Kidney (tissue), 14 donors: ENCODE data around the gene TYROBP. TPM values are rescaled to one million over a fixed set of nuclear protein-coding genes. Genes with fewer than 3 reads are reported as not detected.
A peak's percentile ranks its signal among the peaks of the same experiment; 100 is the strongest.

Experiments used
- DNase-seq, 5 donors: peaks; one replicate each; pipeline ENCODE4 v3.0.0-alpha.2; 2013 to 2020
- FAIRE-seq: peaks from 2 replicates; lab custom pipeline; 2012; peaks lifted over from hg19 to GRCh38; lab: Jason Lieb, UNC
- H3K27ac ChIP-seq, 2 donors: one replicate each; pipeline ENCODE4 v1.7.0; 2013; ENCODE audit warnings: low read depth in 2 of 2, low read length in 2 of 2, inconsistent platforms in 1 of 2
- H3K27me3 ChIP-seq: one replicate; pipeline ENCODE4 v1.7.1; 2013; ENCODE audit warnings: low read length, inconsistent platforms; ENCODE audit not compliant: control insufficient read depth, insufficient read depth
- H3K36me3 ChIP-seq, 3 donors: one replicate each; pipeline versions ENCODE4 v1.7.0 to v1.7.1; 2013; ENCODE audit warnings: low read length in 3 of 3, control low read depth in 1 of 3, inconsistent platforms in 1 of 3; ENCODE audit not compliant: insufficient read depth in 3 of 3, control insufficient read depth in 2 of 3
- H3K4me1 ChIP-seq, 3 donors: one replicate each; pipeline versions ENCODE4 v1.7.0 to v1.7.1; 2013; ENCODE audit warnings: low read length in 3 of 3, inconsistent platforms in 1 of 3, low read depth in 1 of 3; ENCODE audit not compliant: control insufficient read depth in 2 of 3, insufficient read depth in 2 of 3
- H3K4me3 ChIP-seq, 3 donors: one replicate each; pipeline versions ENCODE4 v1.7.0 to v1.8.1; 2013; ENCODE audit warnings: low read length in 3 of 3, control low read depth in 1 of 3, inconsistent platforms in 1 of 3
- H3K9ac ChIP-seq, 3 donors: one replicate each; pipeline versions ENCODE4 v1.7.0 to v1.7.1; 2013; ENCODE audit warnings: low read length in 3 of 3, control low read depth in 1 of 3, inconsistent platforms in 1 of 3
- H3K9me3 ChIP-seq, 3 donors: one replicate each; pipeline versions ENCODE4 v1.7.0 to v1.7.1; 2013; ENCODE audit warnings: low read length in 3 of 3, control low read depth in 1 of 3, inconsistent platforms in 1 of 3; ENCODE audit not compliant: control insufficient read depth in 2 of 3, insufficient read depth in 1 of 3
- intact Hi-C: fragments of 100-400 bp; cut with DNase I; formaldehyde crosslinking; loops from one replicate; pipeline ENCODE4 v1.11.1; 2022
- polyA plus RNA-seq: library from polyadenylated mRNA; stranded (reverse); fragments of 350-450 nt; fragmentation: Illumina TruSeq; extraction: RNeasy Lipid Tissue Mini Kit (QIAGEN cat#74804); gene quantifications from one replicate; pipeline ENCODE4 v1.2.3, GENCODE V29; 2014; ENCODE audit warnings: low read depth, low replicate concordance; ENCODE audit not compliant: insufficient read depth
- total RNA-seq: library from RNA; stranded (reverse); fragmentation: NEBNext Ultra II Directional; extraction: Animal tissue kit (Norgen Biotek cat#: 25700); gene quantifications from one replicate; pipeline ENCODE4 v1.2.1, GENCODE V29; 2021
- TF ChIP-seq, protein P1 (sequence below): IDR thresholded peaks from 3 replicates; pipeline ENCODE4 v1.5.1; 2012; ENCODE audit warnings: mild to moderate bottlenecking, moderate library complexity, borderline replicate concordance; ENCODE audit not compliant: insufficient read depth; ENCODE audit errors: extremely low read depth
- donor health status: control.
- donor health status: control.
- donor health status: control.
- donor health status: control.
- donor health status: control.
- donor health status: DM: yes; HTN: yes; CAD: no.
- donor health status: Normal renal cell carcinoma (clear cell type).

TYROBP gene
- total and polyA plus RNA-seq, 2 donors from 2014 or later: 64.2 to 77.6 TPM

GRCh38 chr19:35938282-35939224 lies 30.5 kb upstream of the TYROBP start:
- TF ChIP-seq, protein P1, sequence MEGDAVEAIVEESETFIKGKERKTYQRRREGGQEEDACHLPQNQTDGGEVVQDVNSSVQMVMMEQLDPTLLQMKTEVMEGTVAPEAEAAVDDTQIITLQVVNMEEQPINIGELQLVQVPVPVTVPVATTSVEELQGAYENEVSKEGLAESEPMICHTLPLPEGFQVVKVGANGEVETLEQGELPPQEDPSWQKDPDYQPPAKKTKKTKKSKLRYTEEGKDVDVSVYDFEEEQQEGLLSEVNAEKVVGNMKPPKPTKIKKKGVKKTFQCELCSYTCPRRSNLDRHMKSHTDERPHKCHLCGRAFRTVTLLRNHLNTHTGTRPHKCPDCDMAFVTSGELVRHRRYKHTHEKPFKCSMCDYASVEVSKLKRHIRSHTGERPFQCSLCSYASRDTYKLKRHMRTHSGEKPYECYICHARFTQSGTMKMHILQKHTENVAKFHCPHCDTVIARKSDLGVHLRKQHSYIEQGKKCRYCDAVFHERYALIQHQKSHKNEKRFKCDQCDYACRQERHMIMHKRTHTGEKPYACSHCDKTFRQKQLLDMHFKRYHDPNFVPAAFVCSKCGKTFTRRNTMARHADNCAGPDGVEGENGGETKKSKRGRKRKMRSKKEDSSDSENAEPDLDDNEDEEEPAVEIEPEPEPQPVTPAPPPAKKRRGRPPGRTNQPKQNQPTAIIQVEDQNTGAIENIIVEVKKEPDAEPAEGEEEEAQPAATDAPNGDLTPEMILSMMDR: no peak
- intact Hi-C loops: no loop called here
- H3K4me3 ChIP-seq: peak overlapping the region in 1 of 3 donors; percentile 63
- no peak for FAIRE-seq
- no peaks in the 10 kb centered on the region for H3K9me3 ChIP-seq
- no peaks in the 10 kb centered on the region for H3K27me3 ChIP-seq
- DNase-seq: peak in 1 of 5 donors; percentile 41
- H3K9ac ChIP-seq: no peak overlapping the region
- peaks cover 3 to 22% (median 15%) of the 10 kb centered on the region in 3 donors for H3K4me1 ChIP-seq
- no peak overlapping the region for H3K27ac ChIP-seq
- no peaks in the 10 kb centered on the region for H3K36me3 ChIP-seq

DNA sequence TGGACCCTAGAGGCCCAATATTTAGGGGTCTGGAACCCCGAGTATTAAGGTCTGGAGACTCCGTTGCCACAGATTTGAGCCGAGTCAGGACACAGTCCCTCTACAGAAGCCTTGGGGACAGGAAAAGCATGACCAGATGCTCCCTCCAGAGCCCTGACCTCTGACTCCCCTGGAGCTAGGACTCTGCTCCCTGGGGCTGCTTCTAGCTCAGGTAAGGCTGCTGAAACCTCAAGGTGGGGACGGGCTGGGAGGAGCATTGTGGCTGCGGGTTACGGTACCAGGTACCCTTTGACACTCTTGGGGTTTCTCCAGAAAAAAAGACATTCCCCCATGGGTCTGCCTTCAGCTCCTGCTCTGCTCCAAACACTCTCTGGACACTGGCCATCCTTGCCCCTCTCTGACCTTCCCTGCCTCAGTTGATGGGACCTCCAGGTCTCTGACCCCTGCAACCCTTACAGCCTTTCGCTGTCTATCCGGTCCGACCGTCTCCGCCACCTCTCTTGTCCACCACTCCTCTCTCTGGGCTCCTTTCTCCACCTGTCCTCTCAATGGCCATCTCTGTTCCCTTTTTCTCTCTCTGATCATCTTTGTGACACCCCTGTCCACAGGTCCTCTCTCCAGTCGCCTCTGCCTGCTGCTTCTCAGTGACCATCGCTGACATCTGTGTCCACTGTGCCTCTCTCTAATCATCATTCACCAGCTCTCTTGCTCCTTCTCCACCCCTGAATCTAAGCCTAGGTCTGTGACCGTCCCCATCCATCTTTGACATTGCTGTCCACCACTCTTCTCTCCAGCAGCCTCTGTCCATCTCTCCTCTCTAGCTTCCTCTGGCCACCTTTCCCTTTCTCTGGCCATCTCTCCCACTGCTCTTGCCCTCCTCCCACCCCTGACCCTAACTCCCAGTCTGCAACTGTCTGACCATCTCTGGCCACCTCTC lies 29.5 kb upstream of the TYROBP start:
- intact Hi-C loops: no loop called here
- TF ChIP-seq, protein P1: no peak
- H3K9me3 ChIP-seq: no peaks in the 10 kb centered on the region
- no peak for FAIRE-seq
- H3K36me3 ChIP-seq: no peaks in the 10 kb centered on the region
- no peaks in the 10 kb centered on the region for H3K27me3 ChIP-seq
- peak overlapping the region in 2 of 3 donors; percentile 49 to 63 for H3K4me3 ChIP-seq
- peaks cover 3 to 22% (median 15%) of the 10 kb centered on the region in 3 donors for H3K4me1 ChIP-seq
- peak in 1 of 5 donors; percentile 31 for DNase-seq
- H3K27ac ChIP-seq: peak overlapping the region in 1 of 2 donors; percentile 32
- H3K9ac ChIP-seq: peak overlapping the region in 2 of 3 donors; percentile 15 to 86

GRCh38 chr19:35936738-35937268 lies 28.7 kb upstream of the TYROBP start:
- no peak for DNase-seq
- no peak for FAIRE-seq
- no peaks in the 10 kb centered on the region for H3K9me3 ChIP-seq
- H3K36me3 ChIP-seq: no peaks in the 10 kb centered on the region
- peak overlapping the region in 1 of 2 donors; percentile 32 for H3K27ac ChIP-seq
- H3K9ac ChIP-seq: peak overlapping the region in 2 of 3 donors; percentile 15 to 86
- H3K4me3 ChIP-seq: peak overlapping the region in 2 of 3 donors; percentile 49 to 63
- H3K27me3 ChIP-seq: no peaks in the 10 kb centered on the region
- H3K4me1 ChIP-seq: peaks cover 3 to 22% (median 15%) of the 10 kb centered on the region in 3 donors
- TF ChIP-seq, protein P1: no peak
- intact Hi-C loops: no loop called here
